ENCODE data around the gene SCMH1. TPM values are rescaled to one million over a fixed set of nuclear protein-coding genes. Genes with fewer than 3 reads are reported as not detected.

The SCMH1 gene
- total and polyA plus RNA-seq, 2 donors (not counting 3 experiments of a cell fraction or from before 2014, with no cell fraction given) = 39.9 to 40.7 TPM

- H3K79me2 ChIP-seq (ENCODE audit: control insufficient read depth, insufficient read depth, low read length) = no peaks in the 10 kb centered on the region
- POLR2A ChIA-PET = no interaction called here
- no peaks in the 10 kb centered on the region for H3K27me3 ChIP-seq (ENCODE audit: control insufficient read depth in 2 of 2, insufficient read depth in 2 of 2, low read length in 2 of 2)
- no peak for TF ChIP-seq MYC (IDR thresholded peaks at IDR 0.05; ENCODE audit: low read depth, low read length)
- no peak for TF ChIP-seq EZH2 (IDR thresholded peaks at IDR 0.05; ENCODE audit: borderline replicate concordance, low read depth, low read length, severe bottlenecking)
- TF ChIP-seq JUN (IDR thresholded peaks at IDR 0.05; ENCODE audit: borderline replicate concordance, insufficient read depth, insufficient read length, low read depth) = no peak
- no peak for TF ChIP-seq POLR2A (IDR thresholded peaks at IDR 0.05; ENCODE audit: low read depth, low read length)
- TF ChIP-seq MAX (IDR thresholded peaks at IDR 0.05; ENCODE audit: insufficient read depth, insufficient read length) = no peak
- TF ChIP-seq GATA2 (IDR thresholded peaks at IDR 0.05; ENCODE audit: insufficient read depth, insufficient read length, low read depth, low read length) = no peak
- TF ChIP-seq CTCF (IDR thresholded peaks at IDR 0.05; ENCODE audit: extremely low read depth in 1 of 2, insufficient read depth in 1 of 2, low read depth in 1 of 2, low read length in 2 of 2) = no peak
- TF ChIP-seq FOS (IDR thresholded peaks at IDR 0.05; ENCODE audit: borderline replicate concordance, insufficient read depth, low read length) = no peak
- intact Hi-C loops (cut with micrococcal nuclease) (no loop called here), dilution Hi-C loops (cut with MboI; ENCODE audit: extremely low pct_ligation_motif_present, low sequenced_read_pairs) (no loop called here)
- H4K20me1 ChIP-seq (replicated peaks; ENCODE audit: control insufficient read depth, extremely low read depth, insufficient read depth, low read length) = no peaks in the 10 kb centered on the region
- no peak overlapping the region for H3K9ac ChIP-seq (replicated peaks; ENCODE audit: extremely low read depth, insufficient read depth, low read length)
- CTCF ChIA-PET = interaction anchor here (1.3 to 3.3 kb wide), 2 partner anchors 13 to 202 kb away, joined by 3 to 12 read pairs; no protein-coding TSS in a partner anchor
- no peaks in the 10 kb centered on the region for H3K9me1 ChIP-seq (replicated peaks; ENCODE audit: control insufficient read depth, extremely low read depth, insufficient read depth, low read length)
- peaks cover 2 to 6% of the 10 kb centered on the region in 2 experiments for H3K36me3 ChIP-seq (ENCODE audit: control insufficient read depth in 2 of 2, extremely low read depth in 1 of 2, insufficient read depth in 2 of 2, low read length in 2 of 2)
- no peak overlapping the region for H2AFZ ChIP-seq (ENCODE audit: low read depth, low read length)
- BruUV-seq (replicated peaks) = no TSS peak
- H3K9me3 ChIP-seq (replicated peaks; ENCODE audit: control insufficient read depth, insufficient read depth, low read length) = no peaks in the 10 kb centered on the region
- no peak for FAIRE-seq
- no peak overlapping the region for H3K4me2 ChIP-seq (ENCODE audit: insufficient read depth, low read length)
- peaks cover 14% of the 10 kb centered on the region for H3K4me1 ChIP-seq (ENCODE audit: control insufficient read depth, extremely low read depth, insufficient read depth, low read length)
- no peak for DNase-seq (ENCODE audit: low read depth, low spot score)
- no peak overlapping the region for H3K27ac ChIP-seq (ENCODE audit: insufficient read depth, low read depth, low read length)
- H3K4me3 ChIP-seq (replicated peaks in 1 of 3; ENCODE audit: insufficient read depth in 1 of 3, low read depth in 1 of 3, low read length in 3 of 3) = no peak overlapping the region
Measured at GRCh38 chr1:41038110-41038509, 204.0 kb downstream of the SCMH1 start.

Data from endothelial cell of umbilical vein (primary cell).